ENCODE measurements around the gene HSPB7.

DNA sequence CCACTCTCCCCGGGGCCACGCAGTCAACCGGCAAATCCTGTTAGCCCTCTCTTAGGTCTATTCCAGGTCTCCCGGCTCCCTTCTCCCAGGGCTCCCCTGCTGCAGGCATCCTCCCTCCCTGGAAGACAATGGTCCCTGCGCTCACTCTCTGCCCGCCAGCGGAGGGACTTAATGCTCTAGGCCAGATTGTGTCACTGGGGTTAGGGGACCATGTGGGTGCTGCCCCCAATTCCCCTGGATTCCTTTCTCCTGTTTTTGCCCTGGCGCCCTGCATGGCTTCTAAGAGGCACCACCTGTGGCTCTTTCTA is 47.4 kb upstream of the HSPB7 start:
- TF ChIP-seq, protein P1, sequence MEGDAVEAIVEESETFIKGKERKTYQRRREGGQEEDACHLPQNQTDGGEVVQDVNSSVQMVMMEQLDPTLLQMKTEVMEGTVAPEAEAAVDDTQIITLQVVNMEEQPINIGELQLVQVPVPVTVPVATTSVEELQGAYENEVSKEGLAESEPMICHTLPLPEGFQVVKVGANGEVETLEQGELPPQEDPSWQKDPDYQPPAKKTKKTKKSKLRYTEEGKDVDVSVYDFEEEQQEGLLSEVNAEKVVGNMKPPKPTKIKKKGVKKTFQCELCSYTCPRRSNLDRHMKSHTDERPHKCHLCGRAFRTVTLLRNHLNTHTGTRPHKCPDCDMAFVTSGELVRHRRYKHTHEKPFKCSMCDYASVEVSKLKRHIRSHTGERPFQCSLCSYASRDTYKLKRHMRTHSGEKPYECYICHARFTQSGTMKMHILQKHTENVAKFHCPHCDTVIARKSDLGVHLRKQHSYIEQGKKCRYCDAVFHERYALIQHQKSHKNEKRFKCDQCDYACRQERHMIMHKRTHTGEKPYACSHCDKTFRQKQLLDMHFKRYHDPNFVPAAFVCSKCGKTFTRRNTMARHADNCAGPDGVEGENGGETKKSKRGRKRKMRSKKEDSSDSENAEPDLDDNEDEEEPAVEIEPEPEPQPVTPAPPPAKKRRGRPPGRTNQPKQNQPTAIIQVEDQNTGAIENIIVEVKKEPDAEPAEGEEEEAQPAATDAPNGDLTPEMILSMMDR (conservative IDR thresholded peaks at IDR 0.05 in 1 of 2, IDR thresholded peaks at IDR 0.05 in 1 of 2; ENCODE audit: extremely low read depth in 1 of 2, insufficient read depth in 1 of 2, low read depth in 1 of 2, low read length in 2 of 2): no peak
- no peak for TF ChIP-seq EZH2 (IDR thresholded peaks at IDR 0.05; ENCODE audit: borderline replicate concordance, low read length)

All from mammary epithelial cell (primary cell).